Upper lobe of left lung (tissue), 6 donors: ENCODE results near the gene CSF3. TPM values are rescaled to one million over a fixed set of nuclear protein-coding genes. Genes with fewer than 3 reads are reported as not detected.
"Not testable (repeated sequence)": the region's sequence is repeated elsewhere in the genome, so short reads cannot be mapped to it uniquely, and the experiment has no call there.

Experiments
- ATAC-seq, 2 donors: fragments of 200-7000 bp; cut with Tn5 transposase; one replicate each; pipeline ENCODE4 v1.9.1; 2022; ENCODE audit warnings: mild to moderate bottlenecking in 2 of 2, moderate library complexity in 2 of 2; ENCODE audit not compliant: low FRiP score in 2 of 2
- DNase-seq, 2 donors: peaks; one replicate each; pipeline ENCODE4 v3.0.0-alpha.2; 2019 to 2020
- H3K27ac ChIP-seq, 4 donors: fragments of 200-600 bp; sonication (generic); one replicate each; pipeline ENCODE4 v1.5.1; 2016 to 2019
- H3K27me3 ChIP-seq, 4 donors: fragments of 200-600 bp; sonication (generic); one replicate each; pipeline ENCODE4 v1.5.1; 2017 to 2019
- H3K36me3 ChIP-seq, 4 donors: fragments of 200-600 bp; sonication (generic); one replicate each; pipeline ENCODE4 v1.5.1; 2016 to 2019
- H3K4me1 ChIP-seq, 4 donors: fragments of 200-600 bp; sonication (generic); one replicate each; pipeline ENCODE4 v1.5.1; 2018 to 2019
- H3K4me3 ChIP-seq, 4 donors: fragments of 200-600 bp; sonication (generic); one replicate each; pipeline ENCODE4 v1.5.1; 2017 to 2019; ENCODE audit warnings: mild to moderate bottlenecking in 2 of 4, moderate library complexity in 1 of 4
- H3K9me3 ChIP-seq, 4 donors: fragments of 200-600 bp; sonication (generic); one replicate each; pipeline ENCODE4 v1.5.1; 2018 to 2019
- EP300 ChIP-seq, 4 donors: sonication (generic); formaldehyde crosslinking; IDR thresholded peaks; one replicate each; pipeline ENCODE4 v1.5.1; 2017; ENCODE audit warnings: antibody characterized with exemption in 4 of 4, control low read depth in 2 of 4
- POLR2A ChIP-seq, 4 donors: fragments of 450-650 bp; IDR thresholded peaks; one replicate each; pipeline ENCODE4 v1.5.1; 2016 to 2017; ENCODE audit warnings: antibody characterized with exemption in 4 of 4, mild to moderate bottlenecking in 2 of 4
- POLR2AphosphoS5 ChIP-seq, 2 donors: sonication (generic); formaldehyde crosslinking; IDR thresholded peaks; one replicate each; pipeline ENCODE4 v1.5.1; 2017; ENCODE audit warnings: antibody characterized with exemption in 2 of 2
- WGBS, 2 donors: methylation state at CpG; one replicate each; pipeline ENCODE4 v1.1.5; 2017 to 2018; 5-methylcytosine and 5-hydroxymethylcytosine counted together
- total RNA-seq, 6 donors: library from RNA; depleted of rRNA in 4 of 6; stranded (reverse); fragments of >200 nt in 4 of 6; gene quantifications; one replicate each; pipeline versions ENCODE4 v1.1.0 to v1.2.1, GENCODE V29; 2016 to 2021
- TF ChIP-seq, protein P1 (sequence below), 6 experiments: fragments of 450-650 bp in 4 of 6; fragments of 200-600 bp in 2 of 6; sonication (generic) in 2 of 6; IDR thresholded peaks; one replicate each; pipeline ENCODE4 v1.5.1; 2016 to 2019; ENCODE audit warnings: antibody characterized with exemption in 6 of 6
- donor health status: DM: no; HTN: no; CAD: no; lungs with moderate emphysema.
- donor health status: DM: no; HTN: yes; CAD: no; lungs with severe emphysema.

The CSF3 gene
- total RNA-seq, 6 donors from 2014 or later = 1.6 to 14.4 (median 2.7) TPM

DNA sequence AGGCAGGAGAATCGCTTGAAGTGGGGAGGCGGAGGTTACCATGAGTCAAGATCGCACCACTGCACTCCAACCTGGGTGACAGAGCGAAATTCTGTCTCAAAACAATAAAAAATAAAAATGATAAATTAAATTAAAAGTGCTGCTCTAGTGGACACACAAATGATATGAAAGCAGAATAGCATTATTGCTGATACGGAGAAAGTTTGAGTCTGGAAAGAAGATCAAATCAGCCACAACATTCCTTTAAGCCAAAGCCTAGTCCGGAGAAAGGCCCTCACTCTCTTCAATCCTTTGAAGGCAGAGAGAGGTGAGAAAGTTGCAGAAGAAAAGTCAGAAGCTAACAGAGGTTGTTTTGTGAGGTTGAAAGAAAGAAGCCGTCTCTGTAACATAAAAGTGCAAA lies 15.1 kb upstream of the CSF3 start:
- no peak for TF ChIP-seq POLR2AphosphoS5 (IDR thresholded peaks at IDR 0.05)
- TF ChIP-seq POLR2A (IDR thresholded peaks at IDR 0.05) = no peak
- TF ChIP-seq, protein P1, sequence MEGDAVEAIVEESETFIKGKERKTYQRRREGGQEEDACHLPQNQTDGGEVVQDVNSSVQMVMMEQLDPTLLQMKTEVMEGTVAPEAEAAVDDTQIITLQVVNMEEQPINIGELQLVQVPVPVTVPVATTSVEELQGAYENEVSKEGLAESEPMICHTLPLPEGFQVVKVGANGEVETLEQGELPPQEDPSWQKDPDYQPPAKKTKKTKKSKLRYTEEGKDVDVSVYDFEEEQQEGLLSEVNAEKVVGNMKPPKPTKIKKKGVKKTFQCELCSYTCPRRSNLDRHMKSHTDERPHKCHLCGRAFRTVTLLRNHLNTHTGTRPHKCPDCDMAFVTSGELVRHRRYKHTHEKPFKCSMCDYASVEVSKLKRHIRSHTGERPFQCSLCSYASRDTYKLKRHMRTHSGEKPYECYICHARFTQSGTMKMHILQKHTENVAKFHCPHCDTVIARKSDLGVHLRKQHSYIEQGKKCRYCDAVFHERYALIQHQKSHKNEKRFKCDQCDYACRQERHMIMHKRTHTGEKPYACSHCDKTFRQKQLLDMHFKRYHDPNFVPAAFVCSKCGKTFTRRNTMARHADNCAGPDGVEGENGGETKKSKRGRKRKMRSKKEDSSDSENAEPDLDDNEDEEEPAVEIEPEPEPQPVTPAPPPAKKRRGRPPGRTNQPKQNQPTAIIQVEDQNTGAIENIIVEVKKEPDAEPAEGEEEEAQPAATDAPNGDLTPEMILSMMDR (IDR thresholded peaks at IDR 0.05) = no peak
- no peak for TF ChIP-seq EP300 (IDR thresholded peaks at IDR 0.05)
- peaks cover 0 to 11% (median 3%) of the 10 kb centered on the region in 4 donors for H3K4me1 ChIP-seq
- no peaks in the 10 kb centered on the region for H3K27me3 ChIP-seq
- H3K9me3 ChIP-seq = no peaks in the 10 kb centered on the region
- WGBS, 2 donors = 91 to 92% methylated on average over 7 of the region's 7 CpGs
- H3K36me3 ChIP-seq = peaks cover 24 to 35% (median 28%) of the 10 kb centered on the region in 4 donors
- no peak overlapping the region for H3K4me3 ChIP-seq
- no peak overlapping the region for H3K27ac ChIP-seq
- DNase-seq (no peak), ATAC-seq (no peak)

DNA sequence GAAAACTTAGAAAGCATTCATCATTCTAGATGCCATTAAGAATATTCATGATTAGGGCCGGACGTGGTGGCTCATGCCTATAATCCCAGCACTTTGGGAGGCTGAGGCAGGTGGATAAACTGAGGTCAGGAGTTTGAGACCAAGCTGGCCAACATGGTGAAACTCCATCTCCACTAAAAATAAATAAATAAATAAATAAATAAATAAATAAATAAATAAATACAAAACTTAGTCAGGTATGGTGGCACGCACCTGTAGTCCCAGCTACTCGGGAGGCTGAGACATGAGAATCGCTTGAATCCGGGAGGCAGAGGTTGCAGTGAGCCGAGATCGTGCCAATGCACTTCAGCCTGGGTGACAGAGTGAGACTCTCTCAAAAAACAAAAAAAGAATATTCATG lies 13.9 kb upstream of the CSF3 start:
- peaks cover 13 to 23% (median 16%) of the 10 kb centered on the region in 4 donors for H3K36me3 ChIP-seq
- H3K27me3 ChIP-seq, H3K9me3 ChIP-seq, H3K4me3 ChIP-seq, H3K27ac ChIP-seq, ATAC-seq, DNase-seq: not testable (repeated sequence)
- H3K4me1 ChIP-seq = peaks cover 0 to 11% (median 3%) of the 10 kb centered on the region in 4 donors
- 89% methylated on average over 8 of the region's 8 CpGs for WGBS, 2 donors

DNA sequence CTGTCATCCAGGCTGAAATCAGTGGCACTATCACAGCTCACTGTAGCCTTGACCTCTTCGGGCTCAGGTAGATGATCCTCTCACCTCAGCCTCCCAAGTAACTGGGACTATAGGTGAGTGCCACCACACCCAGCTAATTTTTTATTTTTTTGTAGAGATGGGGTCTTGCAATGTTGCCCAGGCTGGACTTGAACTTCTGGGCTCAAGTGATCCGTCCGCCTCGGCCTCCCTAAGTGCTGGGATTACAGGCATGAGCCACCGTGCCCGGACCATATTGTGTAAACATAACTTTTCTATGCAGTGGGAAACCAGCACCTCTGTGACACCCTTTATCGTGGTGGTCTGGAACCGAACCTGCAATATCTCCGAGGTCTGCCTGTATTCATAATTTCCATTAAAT lies 11.2 kb upstream of the CSF3 start:
- ATAC-seq (no peak), DNase-seq (no peak)
- no peaks in the 10 kb centered on the region for H3K9me3 ChIP-seq
- no peak for TF ChIP-seq EP300 (IDR thresholded peaks at IDR 0.05)
- TF ChIP-seq POLR2AphosphoS5 (IDR thresholded peaks at IDR 0.05) = no peak
- TF ChIP-seq, protein P1 (IDR thresholded peaks at IDR 0.05) = no peak
- TF ChIP-seq POLR2A (IDR thresholded peaks at IDR 0.05) = no peak
- H3K4me3 ChIP-seq = no peak overlapping the region
- H3K36me3 ChIP-seq = no peaks in the 10 kb centered on the region
- H3K27me3 ChIP-seq = no peaks in the 10 kb centered on the region
- peaks cover 0 to 6% (median 3%) of the 10 kb centered on the region in 4 donors for H3K4me1 ChIP-seq
- H3K27ac ChIP-seq = no peak overlapping the region
- 85 to 86% methylated on average over 9 of the region's 9 CpGs for WGBS, 2 donors

DNA sequence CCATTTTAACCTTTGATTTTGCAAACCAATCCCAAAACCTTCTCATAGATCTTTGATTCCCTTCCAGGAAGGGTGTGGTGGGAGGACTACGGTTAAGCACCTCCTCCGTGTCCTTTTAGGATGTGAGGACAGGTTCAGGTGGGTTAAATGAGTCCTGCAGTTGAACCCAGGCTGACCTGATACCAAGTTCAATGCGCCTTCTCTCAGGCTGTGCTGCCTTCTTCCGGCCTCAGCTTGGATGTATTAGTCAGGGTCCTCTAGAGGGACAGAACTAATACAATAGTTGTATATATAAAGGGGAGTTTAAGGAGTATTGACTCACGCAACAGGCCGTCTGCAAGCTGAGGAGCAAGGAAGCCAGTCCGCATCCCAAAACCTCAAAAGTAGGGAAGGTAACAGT lies 10.5 kb upstream of the CSF3 start:
- Histone ChIP-seq H3K36me3 (no peaks in the 10 kb centered on the region), H3K4me1 (peaks cover 0 to 2% (median 0%) of the 10 kb centered on the region in 4 donors), H3K27ac (no peak overlapping the region), H3K9me3 (no peaks in the 10 kb centered on the region), H3K4me3 (no peak overlapping the region), H3K27me3 (no peaks in the 10 kb centered on the region)
- 78 to 82% methylated on average over 7 of the region's 7 CpGs for WGBS, 2 donors
- no peak for TF ChIP-seq POLR2A (IDR thresholded peaks at IDR 0.05)
- TF ChIP-seq EP300 (IDR thresholded peaks at IDR 0.05) = no peak
- TF ChIP-seq, protein P1 (IDR thresholded peaks at IDR 0.05) = no peak
- DNase-seq (no peak), ATAC-seq (no peak)

DNA sequence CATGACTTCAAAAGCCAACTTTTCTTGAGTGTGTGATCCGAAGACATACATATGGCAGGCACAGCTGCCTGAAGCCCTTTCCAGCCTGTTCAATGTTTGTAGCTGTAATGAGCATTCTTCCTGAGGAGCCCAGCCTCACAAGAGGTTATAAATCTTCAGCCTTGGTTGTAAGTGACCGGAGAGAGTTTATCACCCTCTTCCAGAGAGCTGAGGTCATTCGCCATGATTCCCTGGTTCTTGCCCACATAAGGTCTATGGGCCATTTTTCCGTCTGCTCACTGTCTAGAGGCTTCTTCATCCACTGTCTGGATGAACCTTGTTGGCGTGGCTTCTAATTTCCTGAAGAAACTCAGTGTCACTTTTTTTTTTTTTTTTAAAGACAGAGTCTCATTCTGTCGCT lies 9.7 kb upstream of the CSF3 start:
- TF ChIP-seq POLR2A (IDR thresholded peaks at IDR 0.05) (no peak), POLR2AphosphoS5 (IDR thresholded peaks at IDR 0.05) (no peak), EP300 (IDR thresholded peaks at IDR 0.05) (no peak)
- TF ChIP-seq, protein P1 (IDR thresholded peaks at IDR 0.05) = no peak
- H3K9me3 ChIP-seq = no peaks in the 10 kb centered on the region
- DNase-seq (no peak), ATAC-seq (no peak)
- H3K27me3 ChIP-seq = no peaks in the 10 kb centered on the region
- no peak overlapping the region for H3K4me3 ChIP-seq
- no peak overlapping the region for H3K27ac ChIP-seq
- no peaks in the 10 kb centered on the region for H3K36me3 ChIP-seq
- H3K4me1 ChIP-seq = no peaks in the 10 kb centered on the region
- 84 to 88% methylated on average over 6 of the region's 6 CpGs for WGBS, 2 donors

DNA sequence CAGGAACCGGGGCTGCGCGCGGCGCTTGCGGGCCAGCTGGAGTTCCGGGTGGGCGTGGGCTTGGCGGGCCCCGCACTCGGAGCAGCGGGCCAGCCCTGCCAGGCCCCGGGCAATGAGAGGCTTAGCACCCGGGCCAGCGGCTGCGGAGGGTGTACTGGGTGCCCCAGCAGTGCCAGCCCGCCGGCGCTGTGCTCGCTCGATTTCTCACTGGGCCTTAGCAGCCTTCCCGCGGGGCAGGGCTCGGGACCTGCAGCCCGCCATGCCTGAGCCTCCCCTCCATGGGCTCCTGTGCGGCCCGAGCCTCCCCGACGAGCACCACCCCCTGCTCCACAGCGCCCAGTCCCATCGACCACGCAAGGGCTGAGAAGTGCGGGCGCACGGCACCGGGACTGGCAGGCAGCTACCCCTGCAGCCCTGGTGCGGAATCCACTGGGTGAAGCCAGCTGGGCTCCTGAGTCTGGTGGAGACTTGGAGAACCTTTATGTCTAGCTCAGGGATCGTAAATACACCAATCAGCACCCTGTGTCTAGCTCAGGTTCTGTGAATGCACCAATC lies 4.2 kb upstream of the CSF3 start:
- peaks cover 24 to 28% (median 27%) of the 10 kb centered on the region in 4 donors for H3K4me1 ChIP-seq
- 93 to 97% methylated on average over 21 to 37 of the region's 38 CpGs for WGBS, 2 donors
- DNase-seq = peak in 1 of 2 donors; percentile 80
- not testable (repeated sequence) for H3K36me3 ChIP-seq, H3K9me3 ChIP-seq, H3K27ac ChIP-seq, ATAC-seq, H3K4me3 ChIP-seq, H3K27me3 ChIP-seq

DNA sequence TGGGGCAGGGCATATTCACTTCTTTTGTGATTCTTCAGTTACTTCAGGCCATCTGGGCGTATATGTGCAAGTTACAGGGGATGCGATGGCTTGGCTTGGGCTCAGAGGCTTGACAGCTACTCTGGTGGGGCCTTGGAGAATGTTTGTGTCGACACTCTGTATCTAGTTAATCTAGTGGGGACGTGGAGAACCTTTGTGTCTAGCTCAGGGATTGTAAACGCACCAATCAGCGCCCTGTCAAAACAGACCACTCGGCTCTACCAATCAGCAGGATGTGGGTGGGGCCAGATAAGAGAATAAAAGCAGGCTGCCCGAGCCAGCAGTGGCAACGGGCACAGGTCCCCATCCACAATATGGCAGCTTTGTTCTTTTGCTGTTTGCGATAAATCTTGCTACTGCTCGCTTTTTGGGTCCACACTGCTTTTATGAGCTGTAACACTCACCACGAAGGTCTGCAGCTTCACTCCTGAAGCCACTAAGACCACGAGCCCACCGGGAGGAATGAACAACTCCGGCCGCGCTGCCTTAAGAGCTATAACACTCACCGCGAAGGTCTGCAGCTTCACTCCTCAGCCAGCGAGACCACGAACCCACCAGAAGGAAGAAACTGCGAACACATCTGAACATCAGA lies 3.1 kb upstream of the CSF3 start:
- 64 to 73% methylated on average over 18 to 22 of the region's 22 CpGs for WGBS, 2 donors
- H3K27me3 ChIP-seq, DNase-seq, H3K9me3 ChIP-seq, H3K4me3 ChIP-seq, H3K27ac ChIP-seq, ATAC-seq, H3K36me3 ChIP-seq: not testable (repeated sequence)
- H3K4me1 ChIP-seq = peaks cover 34 to 39% (median 39%) of the 10 kb centered on the region in 4 donors
